SK-N-SH treated with all-trans-retinoic acid at 6 μM for 48 hours (cell line): ENCODE results near the gene GORASP1.

ENCODE experiments used
- ATAC-seq: fragments of 200-7000 bp; cut with Tn5 transposase; 3 replicates; pipeline ENCODE4 v1.9.1; 2020; ENCODE audit warnings: mild to moderate bottlenecking, moderate library complexity
- ARNTL ChIP-seq: fragments of 450-650 bp; formaldehyde crosslinking; IDR thresholded peaks from 2 replicates; pipeline ENCODE4 v1.5.0; 2020; ENCODE audit warnings: low read depth, mild to moderate bottlenecking, moderate library complexity, borderline replicate concordance
- BACH2 ChIP-seq: fragments of 250-450 bp; sonication (Bioruptor Pico); IDR thresholded peaks from 2 replicates; pipeline ENCODE4 v1.9.0; 2021; ENCODE audit warnings: mild to moderate bottlenecking, borderline replicate concordance
- CSDC2 ChIP-seq: fragments of 250-450 bp; sonication (Bioruptor Pico); IDR thresholded peaks from 2 replicates; pipeline ENCODE4 v1.5.0; 2020; ENCODE audit warnings: mild to moderate bottlenecking, moderate library complexity
- CSRNP3 ChIP-seq: fragments of 250-450 bp; sonication (Bioruptor Pico); IDR thresholded peaks from 2 replicates; pipeline ENCODE4 v1.5.1; 2021; ENCODE audit warnings: mild to moderate bottlenecking, moderate library complexity
- ESRRG ChIP-seq: fragments of 250-450 bp; sonication (Bioruptor Pico); IDR thresholded peaks from 2 replicates; pipeline ENCODE4 v1.6.1; 2021; ENCODE audit warnings: mild to moderate bottlenecking
- GLIS3 ChIP-seq: fragments of 250-450 bp; sonication (Bioruptor Pico); IDR thresholded peaks from 2 replicates; pipeline ENCODE4 v1.5.0; 2020; ENCODE audit warnings: mild to moderate bottlenecking, moderate library complexity
- ISL1 ChIP-seq: fragments of 250-450 bp; sonication (Bioruptor Pico); IDR thresholded peaks from 2 replicates; pipeline ENCODE4 v2.1.2; 2022; ENCODE audit warnings: mild to moderate bottlenecking, moderate library complexity
- OSR1 ChIP-seq: fragments of 250-450 bp; sonication (Bioruptor Pico); IDR thresholded peaks from 2 replicates; pipeline ENCODE4 v1.8.0; 2022; ENCODE audit warnings: moderate library complexity, mild to moderate bottlenecking, inconsistent platforms
- PATZ1 ChIP-seq: fragments of 250-450 bp; sonication (Bioruptor Pico); IDR thresholded peaks from 2 replicates; pipeline ENCODE4 v1.8.0; 2020; ENCODE audit warnings: mild to moderate bottlenecking, moderate library complexity, borderline replicate concordance
- POU6F1 ChIP-seq: fragments of 250-450 bp; sonication (Bioruptor Pico); IDR thresholded peaks from 2 replicates; pipeline ENCODE4 v1.8.0; 2021; ENCODE audit warnings: low read depth, mild to moderate bottlenecking, moderate library complexity, borderline replicate concordance
- PPARA ChIP-seq: fragments of 250-450 bp; sonication (Bioruptor Pico); IDR thresholded peaks from 2 replicates; pipeline ENCODE4 v1.5.0; 2020; ENCODE audit warnings: mild to moderate bottlenecking, borderline replicate concordance
- RARB ChIP-seq: fragments of 250-450 bp; sonication (Bioruptor Pico); IDR thresholded peaks from 2 replicates; pipeline ENCODE4 v1.8.0; 2021; ENCODE audit warnings: mild to moderate bottlenecking, moderate library complexity
- TCF4 ChIP-seq: fragments of 250-450 bp; sonication (Bioruptor Pico); IDR thresholded peaks from 2 replicates; pipeline ENCODE4 v1.8.0; 2021; ENCODE audit warnings: mild to moderate bottlenecking, moderate library complexity, borderline replicate concordance
- TOX ChIP-seq: fragments of 250-450 bp; sonication (Bioruptor Pico); IDR thresholded peaks from 2 replicates; pipeline ENCODE4 v1.8.0; 2021; ENCODE audit warnings: mild to moderate bottlenecking, moderate library complexity, borderline replicate concordance
- ZFP3 ChIP-seq: fragments of 250-450 bp; sonication (Bioruptor Pico); IDR thresholded peaks from 2 replicates; pipeline ENCODE4 v1.5.0; 2020; ENCODE audit warnings: mild to moderate bottlenecking, moderate library complexity
- ZFP30 ChIP-seq: fragments of 450-650 bp; formaldehyde crosslinking; IDR thresholded peaks from 2 replicates; pipeline ENCODE4 v1.5.0; 2022; ENCODE audit warnings: mild to moderate bottlenecking, moderate library complexity
- ZNF565 ChIP-seq: fragments of 450-650 bp; formaldehyde crosslinking; conservative IDR thresholded peaks from 2 replicates; pipeline ENCODE4 v1.5.0; 2020; ENCODE audit warnings: low read depth, mild to moderate bottlenecking, moderate library complexity
- ZNF70 ChIP-seq: fragments of 450-650 bp; formaldehyde crosslinking; IDR thresholded peaks from 2 replicates; pipeline ENCODE4 v1.5.0; 2020; ENCODE audit warnings: mild to moderate bottlenecking, moderate library complexity
- ZNF8 ChIP-seq: fragments of 450-650 bp; formaldehyde crosslinking; IDR thresholded peaks from 2 replicates; pipeline ENCODE4 v1.5.0; 2020; ENCODE audit warnings: mild to moderate bottlenecking, moderate library complexity
- TF ChIP-seq, protein P1 (sequence below): fragments of 250-450 bp; sonication (Bioruptor Pico); IDR thresholded peaks from 2 replicates; pipeline ENCODE4 v1.5.0; 2020; ENCODE audit warnings: mild to moderate bottlenecking, moderate library complexity
- TF ChIP-seq, protein P2 (sequence below): fragments of 250-450 bp; sonication (Bioruptor Pico); IDR thresholded peaks from 2 replicates; pipeline ENCODE4 v1.5.1; 2020; ENCODE audit warnings: low read depth, mild to moderate bottlenecking, moderate library complexity

GORASP1 gene

GRCh38 chr3:39103791-39104552 lies 3.5 kb downstream of the GORASP1 start:
- no peak for ATAC-seq
- TF ChIP-seq, protein P1, sequence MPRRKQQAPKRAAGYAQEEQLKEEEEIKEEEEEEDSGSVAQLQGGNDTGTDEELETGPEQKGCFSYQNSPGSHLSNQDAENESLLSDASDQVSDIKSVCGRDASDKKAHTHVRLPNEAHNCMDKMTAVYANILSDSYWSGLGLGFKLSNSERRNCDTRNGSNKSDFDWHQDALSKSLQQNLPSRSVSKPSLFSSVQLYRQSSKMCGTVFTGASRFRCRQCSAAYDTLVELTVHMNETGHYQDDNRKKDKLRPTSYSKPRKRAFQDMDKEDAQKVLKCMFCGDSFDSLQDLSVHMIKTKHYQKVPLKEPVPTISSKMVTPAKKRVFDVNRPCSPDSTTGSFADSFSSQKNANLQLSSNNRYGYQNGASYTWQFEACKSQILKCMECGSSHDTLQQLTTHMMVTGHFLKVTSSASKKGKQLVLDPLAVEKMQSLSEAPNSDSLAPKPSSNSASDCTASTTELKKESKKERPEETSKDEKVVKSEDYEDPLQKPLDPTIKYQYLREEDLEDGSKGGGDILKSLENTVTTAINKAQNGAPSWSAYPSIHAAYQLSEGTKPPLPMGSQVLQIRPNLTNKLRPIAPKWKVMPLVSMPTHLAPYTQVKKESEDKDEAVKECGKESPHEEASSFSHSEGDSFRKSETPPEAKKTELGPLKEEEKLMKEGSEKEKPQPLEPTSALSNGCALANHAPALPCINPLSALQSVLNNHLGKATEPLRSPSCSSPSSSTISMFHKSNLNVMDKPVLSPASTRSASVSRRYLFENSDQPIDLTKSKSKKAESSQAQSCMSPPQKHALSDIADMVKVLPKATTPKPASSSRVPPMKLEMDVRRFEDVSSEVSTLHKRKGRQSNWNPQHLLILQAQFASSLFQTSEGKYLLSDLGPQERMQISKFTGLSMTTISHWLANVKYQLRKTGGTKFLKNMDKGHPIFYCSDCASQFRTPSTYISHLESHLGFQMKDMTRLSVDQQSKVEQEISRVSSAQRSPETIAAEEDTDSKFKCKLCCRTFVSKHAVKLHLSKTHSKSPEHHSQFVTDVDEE (CRISPR knock-in tag), result no peak
- TF ChIP-seq ZNF8 (CRISPR knock-in tag), result no peak
- no peak for TF ChIP-seq ARNTL
- TF ChIP-seq POU6F1 (CRISPR knock-in tag), result no peak
- no peak for TF ChIP-seq PATZ1 (CRISPR knock-in tag)
- TF ChIP-seq TCF4 (CRISPR knock-in tag), result no peak
- TF ChIP-seq ZNF70 (CRISPR knock-in tag), result no peak
- no peak for TF ChIP-seq CSRNP3
- TF ChIP-seq RARB (CRISPR knock-in tag), result no peak
- no peak for TF ChIP-seq PPARA (CRISPR knock-in tag)
- TF ChIP-seq ZNF565 (CRISPR knock-in tag), result no peak
- TF ChIP-seq, protein P2, sequence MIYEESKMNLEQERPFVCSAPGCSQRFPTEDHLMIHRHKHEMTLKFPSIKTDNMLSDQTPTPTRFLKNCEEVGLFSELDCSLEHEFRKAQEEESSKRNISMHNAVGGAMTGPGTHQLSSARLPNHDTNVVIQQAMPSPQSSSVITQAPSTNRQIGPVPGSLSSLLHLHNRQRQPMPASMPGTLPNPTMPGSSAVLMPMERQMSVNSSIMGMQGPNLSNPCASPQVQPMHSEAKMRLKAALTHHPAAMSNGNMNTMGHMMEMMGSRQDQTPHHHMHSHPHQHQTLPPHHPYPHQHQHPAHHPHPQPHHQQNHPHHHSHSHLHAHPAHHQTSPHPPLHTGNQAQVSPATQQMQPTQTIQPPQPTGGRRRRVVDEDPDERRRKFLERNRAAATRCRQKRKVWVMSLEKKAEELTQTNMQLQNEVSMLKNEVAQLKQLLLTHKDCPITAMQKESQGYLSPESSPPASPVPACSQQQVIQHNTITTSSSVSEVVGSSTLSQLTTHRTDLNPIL (CRISPR knock-in tag), result no peak
- TF ChIP-seq ESRRG, result no peak
- TF ChIP-seq GLIS3 (CRISPR knock-in tag), result no peak
- TF ChIP-seq ISL1 (CRISPR knock-in tag), result no peak
- no peak for TF ChIP-seq ZFP3 (CRISPR knock-in tag)
- TF ChIP-seq TOX (CRISPR knock-in tag), result no peak
- no peak for TF ChIP-seq CSDC2 (CRISPR knock-in tag)
- TF ChIP-seq ZFP30, result no peak
- no peak for TF ChIP-seq BACH2

- TF ChIP-seq ZNF8 (CRISPR knock-in tag) (no peak), OSR1 (CRISPR knock-in tag) (no peak), RARB (CRISPR knock-in tag) (no peak), ARNTL (no peak)
- TF ChIP-seq, protein P1 (CRISPR knock-in tag), result no peak
- ATAC-seq, result no peak
Observed at GRCh38 chr3:39103324-39103693, 4.1 kb downstream of the GORASP1 start.
